DOHH2 (cell line): ENCODE data around the gene TTC23L.

Experiments used
- CTCF ChIP-seq: fragments of 200-600 bp; sonication (generic); IDR thresholded peaks from one replicate; pipeline ENCODE4 v1.5.1; 2014; ENCODE audit warnings: antibody characterized with exemption, mild to moderate bottlenecking, low read depth, low read length; ENCODE audit not compliant: poor library complexity, severe bottlenecking
- EZH2phosphoT487 ChIP-seq: fragments of 200-600 bp; sonication (generic); IDR thresholded peaks from 2 replicates; pipeline ENCODE4 v1.6.1; 2017; ENCODE audit warnings: borderline replicate concordance, mild to moderate bottlenecking, antibody characterized with exemption, low read length, moderate library complexity, mixed read lengths

- TF ChIP-seq CTCF (no peak), EZH2phosphoT487 (no peak)
These were observed 76.9 kb downstream of the TTC23L start for GRCh38 chr5:34915856-34916192.
